Fibroblast of lung (primary cell): Measurements from ENCODE around the gene IQSEC3.

ENCODE experiments used
- CTCF ChIP-seq, 2 donors: IDR thresholded peaks in 1 of 2; conservative IDR thresholded peaks in 1 of 2; 1 replicate in 1 of 2; 2 replicates in 1 of 2; pipeline ENCODE4 v1.5.1; 2011 to 2012; ENCODE audit warnings: low read length in 2 of 2, control low read depth in 1 of 2, inconsistent platforms in 1 of 2, low read depth in 1 of 2, mild to moderate bottlenecking in 1 of 2
- EZH2 ChIP-seq: IDR thresholded peaks from 2 replicates; pipeline ENCODE4 v1.5.1; 2012; ENCODE audit warnings: low read length, control low read depth, mild to moderate bottlenecking; ENCODE audit errors: missing control alignments

GRCh38 chr12:164207-164606 lies 97.6 kb downstream of the IQSEC3 start:
- no peak for TF ChIP-seq CTCF (conservative IDR thresholded peaks at IDR 0.05 in 1 of 2, IDR thresholded peaks at IDR 0.05 in 1 of 2; ENCODE audit: low read depth in 1 of 2, low read length in 2 of 2)
- no peak for TF ChIP-seq EZH2
